Suprapubic skin (tissue), 3 donors: ENCODE data around the gene LRIT2.

ENCODE experiments used
- POLR2AphosphoS5 ChIP-seq, 3 donors: sonication (generic); formaldehyde crosslinking; IDR thresholded peaks; one replicate each; pipeline ENCODE4 v1.6.1; 2017; ENCODE audit warnings: antibody characterized with exemption in 3 of 3
- TF ChIP-seq, protein P1 (sequence below), 2 donors: fragments of 200-600 bp in 1 of 2; fragments of 450-650 bp in 1 of 2; sonication (generic) in 1 of 2; IDR thresholded peaks; one replicate each; pipeline ENCODE4 v1.5.1; 2016 to 2019; ENCODE audit warnings: antibody characterized with exemption in 2 of 2, mild to moderate bottlenecking in 1 of 2, moderate library complexity in 1 of 2

GRCh38 chr10:84257343-84258020 is 32.1 kb upstream of the LRIT2 start:
- TF ChIP-seq, protein P1, sequence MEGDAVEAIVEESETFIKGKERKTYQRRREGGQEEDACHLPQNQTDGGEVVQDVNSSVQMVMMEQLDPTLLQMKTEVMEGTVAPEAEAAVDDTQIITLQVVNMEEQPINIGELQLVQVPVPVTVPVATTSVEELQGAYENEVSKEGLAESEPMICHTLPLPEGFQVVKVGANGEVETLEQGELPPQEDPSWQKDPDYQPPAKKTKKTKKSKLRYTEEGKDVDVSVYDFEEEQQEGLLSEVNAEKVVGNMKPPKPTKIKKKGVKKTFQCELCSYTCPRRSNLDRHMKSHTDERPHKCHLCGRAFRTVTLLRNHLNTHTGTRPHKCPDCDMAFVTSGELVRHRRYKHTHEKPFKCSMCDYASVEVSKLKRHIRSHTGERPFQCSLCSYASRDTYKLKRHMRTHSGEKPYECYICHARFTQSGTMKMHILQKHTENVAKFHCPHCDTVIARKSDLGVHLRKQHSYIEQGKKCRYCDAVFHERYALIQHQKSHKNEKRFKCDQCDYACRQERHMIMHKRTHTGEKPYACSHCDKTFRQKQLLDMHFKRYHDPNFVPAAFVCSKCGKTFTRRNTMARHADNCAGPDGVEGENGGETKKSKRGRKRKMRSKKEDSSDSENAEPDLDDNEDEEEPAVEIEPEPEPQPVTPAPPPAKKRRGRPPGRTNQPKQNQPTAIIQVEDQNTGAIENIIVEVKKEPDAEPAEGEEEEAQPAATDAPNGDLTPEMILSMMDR (IDR thresholded peaks at IDR 0.05) = no peak
- TF ChIP-seq POLR2AphosphoS5 (IDR thresholded peaks at IDR 0.05) = no peak
